Subcutaneous adipose tissue (tissue), 4 donors: ENCODE data around the gene ILDR2. TPM values are rescaled to one million over a fixed set of nuclear protein-coding genes. Genes with fewer than 3 reads are reported as not detected.
A peak's percentile ranks its signal among the peaks of the same experiment; 100 is the strongest.

Experiments
- CTCF ChIP-seq: fragments of 450-650 bp; IDR thresholded peaks from one replicate; pipeline ENCODE4 v1.5.1; 2016; ENCODE audit warnings: low read depth, mild to moderate bottlenecking, control low read depth, antibody characterized with exemption, moderate library complexity
- small RNA-seq: library from RNA; depleted of rRNA; stranded (forward); fragments of <200 nt; gene quantifications from one replicate; pipeline ENCODE3, GENCODE V24; 2016
- total RNA-seq, 4 donors: library from RNA; depleted of rRNA; stranded (reverse); fragments of >200 nt; gene quantifications; one replicate each; pipeline ENCODE4 v1.1.0, GENCODE V29; 2016

ILDR2 gene
- total RNA-seq, 4 donors from 2014 or later: under 0.01 TPM; not detected in 3

- no peak for TF ChIP-seq CTCF
Measured at GRCh38 chr1:166858726-166859419, 116.5 kb downstream of the ILDR2 start.

Small RNA genes within 50 kb of the gene (small RNA-seq; reads per million reads assigned to genes)
- 3.4 reads per million, percentile 64 among the genes with 10 or more reads in this experiment for gene RNA5SP65

Other genes starting within 250 kb of the ILDR2 start
- 10 to 100 TPM; 25.5 to 29.3 (median 27.0) TPM for gene POGK, start 136.1 kb downstream of the ILDR2 start, total RNA-seq
- gene TADA1, start 99.3 kb downstream of the ILDR2 start, total RNA-seq: 1 to 10 TPM; 5.5 to 7.9 (median 6.3) TPM
- gene MAEL, start 13.7 kb upstream of the ILDR2 start, total RNA-seq: under 1 TPM in 1 of 4 donors, not detected in 3; 0.33 TPM
- 1 to 10 TPM in 1 of 4 donors, under 1 TPM in 1, not detected in 2; 0.75 to 1.2 TPM for gene GPA33, start 114.8 kb upstream of the ILDR2 start, total RNA-seq
- gene STYXL2, start 118.5 kb upstream of the ILDR2 start, total RNA-seq: 1 to 10 TPM in 1 of 4 donors, under 1 TPM in 2, not detected in 1; 0.16 to 1.4 (median 0.22) TPM
- gene POU2F1, start 245.3 kb upstream of the ILDR2 start, total RNA-seq: 10 to 100 TPM; 17.1 to 40.6 (median 20.5) TPM